Measurements from ENCODE around the gene CCDC157. TPM values are rescaled to one million over a fixed set of nuclear protein-coding genes. Genes with fewer than 3 reads are reported as not detected.

The CCDC157 gene
- total and polyA plus RNA-seq, 10 of the 15 experiments (the other 5 are each of a cell fraction or from before 2014, with no cell fraction given), result 0.10 to 2.8 (median 1.2) TPM

- no peak for DNase-seq (ENCODE audit: low read depth, low spot score)
- peak overlapping the region; percentile 77 for H3K27ac ChIP-seq (ENCODE audit: control insufficient read depth, insufficient read depth)
- intact Hi-C loops (cut with micrococcal nuclease; ENCODE audit: unreplicated experiment) (no loop called here), in situ Hi-C loops (cut with MboI) (no loop called here)
- H3K4me3 ChIP-seq, result 0 out of 2 replicates have a peak overlapping the region, but pooled peaks have one; percentile 28
- peak; percentile 93 for FAIRE-seq
- peaks cover 44% of the 10 kb centered on the region for H3K79me2 ChIP-seq (ENCODE audit: control insufficient read depth, insufficient read depth, low read length)
- SMC1A ChIA-PET (ENCODE audit: uncharacterized antibody, unreplicated experiment), result interaction anchor here (0.7 to 2.4 kb wide), 7 partner anchors 11 to 59 kb away, joined by 3 to 8 read pairs (median 4); no protein-coding TSS in a partner anchor
- RAD21 ChIA-PET (ENCODE audit: unreplicated experiment), result interaction anchor here (0.7 to 3.4 kb wide), 3 partner anchors 21 to 59 kb away, joined by 4 to 22 read pairs (median 4); partner anchors contain the start of gene TBC1D10A
- 20% methylated on average over 5 of the region's 5 CpGs for WGBS (ENCODE audit: insufficient coverage, insufficient replicate concordance, low lambda C conversion rate, missing lambda C conversion rate)
- H2AFZ ChIP-seq (ENCODE audit: control insufficient read depth, low read depth, low read length), result no peak overlapping the region
- peaks cover 13% of the 10 kb centered on the region for H3K4me1 ChIP-seq (ENCODE audit: control insufficient read depth, insufficient read depth, low read length)
- no peak for TF ChIP-seq CREM (IDR thresholded peaks at IDR 0.05; ENCODE audit: low read depth)
- TF ChIP-seq POLR2AphosphoS5 (IDR thresholded peaks at IDR 0.05; ENCODE audit: low read length), result no peak
- TF ChIP-seq, protein P1, sequence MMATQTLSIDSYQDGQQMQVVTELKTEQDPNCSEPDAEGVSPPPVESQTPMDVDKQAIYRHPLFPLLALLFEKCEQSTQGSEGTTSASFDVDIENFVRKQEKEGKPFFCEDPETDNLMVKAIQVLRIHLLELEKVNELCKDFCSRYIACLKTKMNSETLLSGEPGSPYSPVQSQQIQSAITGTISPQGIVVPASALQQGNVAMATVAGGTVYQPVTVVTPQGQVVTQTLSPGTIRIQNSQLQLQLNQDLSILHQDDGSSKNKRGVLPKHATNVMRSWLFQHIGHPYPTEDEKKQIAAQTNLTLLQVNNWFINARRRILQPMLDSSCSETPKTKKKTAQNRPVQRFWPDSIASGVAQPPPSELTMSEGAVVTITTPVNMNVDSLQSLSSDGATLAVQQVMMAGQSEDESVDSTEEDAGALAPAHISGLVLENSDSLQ (IDR thresholded peaks at IDR 0.05), result peak; percentile 70
- TF ChIP-seq SMC3 (IDR thresholded peaks at IDR 0.05; ENCODE audit: borderline replicate concordance, low read length), result no peak
- no peaks in the 10 kb centered on the region for H3K27me3 ChIP-seq (replicated peaks in 1 of 2; ENCODE audit: control insufficient read depth in 2 of 2, insufficient read depth in 2 of 2, low read length in 1 of 2)
- BruUV-seq (replicated peaks), result no TSS peak
- no peak overlapping the region for H3K9ac ChIP-seq (ENCODE audit: control insufficient read depth, insufficient read depth, low read length)
- H4K20me1 ChIP-seq (ENCODE audit: control insufficient read depth, insufficient read depth), result no peaks in the 10 kb centered on the region
- POLR2A ChIA-PET, result interaction anchor here (0.9 to 5.7 kb wide), 3 partner anchors 9 to 32 kb away, joined by 3 to 27 read pairs (median 7); partner anchors contain the start of genes CCDC157, SF3A1 and TBC1D10A
- H3K9me3 ChIP-seq (replicated peaks; ENCODE audit: control insufficient read depth, insufficient read depth, low read length), result no peaks in the 10 kb centered on the region
- CTCF ChIA-PET, result interaction anchor here (0.9 to 6.0 kb wide), 2 partner anchors 59 to 342 kb away, joined by 3 to 44 read pairs; partner anchors contain the start of gene CASTOR1
- peak; percentile 69 for ATAC-seq
- peaks cover 26 to 45% of the 10 kb centered on the region in 2 experiments for H3K36me3 ChIP-seq (ENCODE audit: control insufficient read depth in 2 of 2, insufficient read depth in 2 of 2, low read length in 1 of 2)
- H3K4me2 ChIP-seq (ENCODE audit: control insufficient read depth, insufficient read depth), result peak overlapping the region; percentile 49
Measured at GRCh38 chr22:30347255-30347892, 9.4 kb upstream of the CCDC157 start.
